Measurements from ENCODE around the gene CYGB. TPM values are rescaled to one million over a fixed set of nuclear protein-coding genes. Genes with fewer than 3 reads are reported as not detected.

Gene CYGB
- total RNA-seq, 2 experiments from 2014 or later = 0.40 TPM; not detected in 1

GRCh38 chr17:76576189-76576588 lies 38.7 kb upstream of the CYGB start:
- H3K27me3 Mint-ChIP-seq (ENCODE audit: low read depth) = no peaks in the 10 kb centered on the region
- no peak overlapping the region for H3K27ac Mint-ChIP-seq
- CTCF ChIA-PET = interaction anchor here (0.6 to 0.8 kb wide), 2 partner anchors 19 to 53 kb away, joined by 3 read pairs; no protein-coding TSS in a partner anchor
- no peaks in the 10 kb centered on the region for H3K9me3 Mint-ChIP-seq (ENCODE audit: insufficient read depth)
- POLR2A ChIA-PET = no interaction called here
- H3K4me1 Mint-ChIP-seq (ENCODE audit: low read depth) = peaks cover 6% of the 10 kb centered on the region
- ATAC-seq = no peak
- no peak for DNase-seq
- no peaks in the 10 kb centered on the region for H3K36me3 Mint-ChIP-seq (ENCODE audit: low read depth)
- no peak overlapping the region for H3K4me3 Mint-ChIP-seq

- no peaks in the 10 kb centered on the region for H3K36me3 Mint-ChIP-seq (ENCODE audit: low read depth)
- ATAC-seq (no peak), DNase-seq (no peak)
- no peak overlapping the region for H3K4me3 Mint-ChIP-seq
- H3K4me1 Mint-ChIP-seq (ENCODE audit: low read depth) = peaks cover 6% of the 10 kb centered on the region
- ChIA-PET CTCF (interaction anchor here (0.6 to 0.8 kb wide), 2 partner anchors 18 to 52 kb away, joined by 3 read pairs; no protein-coding TSS in a partner anchor), POLR2A (no interaction called here)
- H3K9me3 Mint-ChIP-seq (ENCODE audit: insufficient read depth) = no peaks in the 10 kb centered on the region
- H3K27ac Mint-ChIP-seq = no peak overlapping the region
- H3K27me3 Mint-ChIP-seq (ENCODE audit: low read depth) = no peaks in the 10 kb centered on the region
Measured at GRCh38 chr17:76575570-76575969, 38.1 kb upstream of the CYGB start.

- no peak for DNase-seq
Measured at GRCh38 chr17:76574166-76574565, 36.7 kb upstream of the CYGB start.

GRCh38 chr17:76573096-76573495 lies 35.6 kb upstream of the CYGB start:
- ChIA-PET CTCF (interaction anchor here (4.3 kb wide), 1 partner anchor 51 kb away, joined by 17 read pairs; no protein-coding TSS in a partner anchor), POLR2A (interaction anchor here (0.8 kb wide), 1 partner anchor 15 kb away, joined by 3 read pairs; no protein-coding TSS in a partner anchor)
- ATAC-seq (no peak), DNase-seq (no peak)
- H3K4me1 Mint-ChIP-seq (ENCODE audit: low read depth) = peaks cover 2% of the 10 kb centered on the region
- no peaks in the 10 kb centered on the region for H3K36me3 Mint-ChIP-seq (ENCODE audit: low read depth)
- H3K9me3 Mint-ChIP-seq (ENCODE audit: insufficient read depth) = no peaks in the 10 kb centered on the region
- no peaks in the 10 kb centered on the region for H3K27me3 Mint-ChIP-seq (ENCODE audit: low read depth)
- no peak overlapping the region for H3K27ac Mint-ChIP-seq
- H3K4me3 Mint-ChIP-seq = no peak overlapping the region

More at GRCh38 chr17:76574166-76574565, 36.7 kb upstream of the CYGB start:
- no peaks in the 10 kb centered on the region for H3K27me3 Mint-ChIP-seq (ENCODE audit: low read depth)
- POLR2A ChIA-PET = no interaction called here
- H3K9me3 Mint-ChIP-seq (ENCODE audit: insufficient read depth) = no peaks in the 10 kb centered on the region
- CTCF ChIA-PET = interaction anchor here (0.8 kb wide), 1 partner anchor 50 kb away, joined by 4 read pairs; no protein-coding TSS in a partner anchor
- H3K4me3 Mint-ChIP-seq = no peak overlapping the region
- no peak overlapping the region for H3K27ac Mint-ChIP-seq
- H3K4me1 Mint-ChIP-seq (ENCODE audit: low read depth) = peaks cover 2% of the 10 kb centered on the region
- ATAC-seq = no peak
- H3K36me3 Mint-ChIP-seq (ENCODE audit: low read depth) = no peaks in the 10 kb centered on the region

GRCh38 chr17:76572201-76572910 lies 34.8 kb upstream of the CYGB start:
- DNase-seq (no peak), ATAC-seq (no peak)
- Mint-ChIP-seq H3K27ac (no peak overlapping the region), H3K27me3 (ENCODE audit: low read depth) (no peaks in the 10 kb centered on the region), H3K36me3 (ENCODE audit: low read depth) (peaks cover 3% of the 10 kb centered on the region), H3K9me3 (ENCODE audit: insufficient read depth) (no peaks in the 10 kb centered on the region), H3K4me1 (ENCODE audit: low read depth) (peaks cover 9% of the 10 kb centered on the region), H3K4me3 (no peak overlapping the region)
- CTCF ChIA-PET = interaction anchor here (1.0 to 4.3 kb wide), 2 partner anchors 49 to 52 kb away, joined by 4 to 17 read pairs; no protein-coding TSS in a partner anchor
- POLR2A ChIA-PET = interaction anchor here (0.8 kb wide), 1 partner anchor 14 kb away, joined by 3 read pairs; no protein-coding TSS in a partner anchor

- DNase-seq (no peak), ATAC-seq (no peak)
- Mint-ChIP-seq H3K27ac (no peak overlapping the region), H3K9me3 (ENCODE audit: insufficient read depth) (no peaks in the 10 kb centered on the region), H3K27me3 (ENCODE audit: low read depth) (no peaks in the 10 kb centered on the region), H3K4me1 (ENCODE audit: low read depth) (peaks cover 17% of the 10 kb centered on the region), H3K4me3 (no peak overlapping the region), H3K36me3 (ENCODE audit: low read depth) (peaks cover 14% of the 10 kb centered on the region)
- ChIA-PET CTCF (interaction anchor here (1.0 to 4.3 kb wide), 3 partner anchors 9 to 53 kb away, joined by 4 to 17 read pairs (median 5); no protein-coding TSS in a partner anchor), POLR2A (interaction anchor here (0.6 kb wide), 1 partner anchor 167 kb away, joined by 4 read pairs; the partner anchor contains the start of gene MFSD11)
Measured at GRCh38 chr17:76570877-76571471, 33.5 kb upstream of the CYGB start.

GRCh38 chr17:76570457-76570856 lies 32.9 kb upstream of the CYGB start:
- ChIA-PET POLR2A (no interaction called here), CTCF (interaction anchor here (1.2 to 4.3 kb wide), 2 partner anchors 9 to 54 kb away, joined by 5 to 17 read pairs; no protein-coding TSS in a partner anchor)
- H3K27ac Mint-ChIP-seq = no peak overlapping the region
- DNase-seq (no peak), ATAC-seq (no peak)
- H3K4me3 Mint-ChIP-seq = no peak overlapping the region
- H3K36me3 Mint-ChIP-seq (ENCODE audit: low read depth) = peaks cover 19% of the 10 kb centered on the region
- peaks cover 21% of the 10 kb centered on the region for H3K4me1 Mint-ChIP-seq (ENCODE audit: low read depth)
- no peaks in the 10 kb centered on the region for H3K27me3 Mint-ChIP-seq (ENCODE audit: low read depth)
- H3K9me3 Mint-ChIP-seq (ENCODE audit: insufficient read depth) = no peaks in the 10 kb centered on the region

- ChIA-PET POLR2A (no interaction called here), CTCF (interaction anchor here (4.3 kb wide), 1 partner anchor 54 kb away, joined by 17 read pairs; no protein-coding TSS in a partner anchor)
- no peak for DNase-seq
- Mint-ChIP-seq H3K4me3 (no peak overlapping the region), H3K36me3 (ENCODE audit: low read depth) (peaks cover 26% of the 10 kb centered on the region), H3K27me3 (ENCODE audit: low read depth) (no peaks in the 10 kb centered on the region), H3K9me3 (ENCODE audit: insufficient read depth) (no peaks in the 10 kb centered on the region), H3K4me1 (ENCODE audit: low read depth) (peaks cover 25% of the 10 kb centered on the region), H3K27ac (no peak overlapping the region)
- no peak for ATAC-seq
Measured at GRCh38 chr17:76569607-76570279, 32.2 kb upstream of the CYGB start.

GRCh38 chr17:76568811-76569221 lies 31.3 kb upstream of the CYGB start:
- Mint-ChIP-seq H3K4me1 (ENCODE audit: low read depth) (peaks cover 25% of the 10 kb centered on the region), H3K4me3 (no peak overlapping the region), H3K36me3 (ENCODE audit: low read depth) (peaks cover 27% of the 10 kb centered on the region), H3K27ac (no peak overlapping the region), H3K27me3 (ENCODE audit: low read depth) (no peaks in the 10 kb centered on the region), H3K9me3 (ENCODE audit: insufficient read depth) (no peaks in the 10 kb centered on the region)
- DNase-seq (no peak), ATAC-seq (no peak)
- ChIA-PET POLR2A (no interaction called here), CTCF (interaction anchor here (1.8 to 4.3 kb wide), 3 partner anchors 17 to 56 kb away, joined by 5 to 17 read pairs (median 7); no protein-coding TSS in a partner anchor)

GRCh38 chr17:76567634-76568432 lies 30.3 kb upstream of the CYGB start:
- CTCF ChIA-PET = interaction anchor here (0.8 to 2.5 kb wide), 7 partner anchors 10 to 147 kb away, joined by 3 to 17 read pairs (median 5); no protein-coding TSS in a partner anchor
- Mint-ChIP-seq H3K4me3 (no peak overlapping the region), H3K9me3 (ENCODE audit: insufficient read depth) (no peaks in the 10 kb centered on the region), H3K36me3 (ENCODE audit: low read depth) (peaks cover 34% of the 10 kb centered on the region), H3K27ac (no peak overlapping the region), H3K27me3 (ENCODE audit: low read depth) (no peaks in the 10 kb centered on the region), H3K4me1 (ENCODE audit: low read depth) (peaks cover 32% of the 10 kb centered on the region)
- ATAC-seq (no peak), DNase-seq (no peak)
- POLR2A ChIA-PET = no interaction called here

- ChIA-PET POLR2A (interaction anchor here (1.3 kb wide), 1 partner anchor 10 kb away, joined by 5 read pairs; no protein-coding TSS in a partner anchor), CTCF (interaction anchor here (0.7 to 2.5 kb wide), 10 partner anchors 9 to 147 kb away, joined by 3 to 17 read pairs (median 4); no protein-coding TSS in a partner anchor)
- no peaks in the 10 kb centered on the region for H3K27me3 Mint-ChIP-seq (ENCODE audit: low read depth)
- no peak for ATAC-seq
- peaks cover 38% of the 10 kb centered on the region for H3K4me1 Mint-ChIP-seq (ENCODE audit: low read depth)
- no peak overlapping the region for H3K27ac Mint-ChIP-seq
- H3K36me3 Mint-ChIP-seq (ENCODE audit: low read depth) = peaks cover 39% of the 10 kb centered on the region
- no peak for DNase-seq
- H3K9me3 Mint-ChIP-seq (ENCODE audit: insufficient read depth) = no peaks in the 10 kb centered on the region
- no peak overlapping the region for H3K4me3 Mint-ChIP-seq
Measured at GRCh38 chr17:76566988-76567431, 29.5 kb upstream of the CYGB start.

All from activated CD8-positive, alpha-beta T cell treated with anti-CD3 and anti-CD28 coated beads, Interleukin-2, amount 10 ng/mL, durations not matched to agents 7 days and 5 days (primary cell).